ENCODE results near the gene INCA1. TPM values are rescaled to one million over a fixed set of nuclear protein-coding genes. Genes with fewer than 3 reads are reported as not detected.

Gene INCA1
- total and polyA plus RNA-seq, 4 donors: 0.28 to 0.75 (median 0.55) TPM

GRCh38 chr17:5042157-5043022, 45.1 kb upstream of the INCA1 start:
- H3K36me3 ChIP-seq (ENCODE audit: control insufficient read depth in 4 of 4, insufficient read depth in 3 of 4, low read depth in 1 of 4, low read length in 3 of 4): no peaks in the 10 kb centered on the region
- no peaks in the 10 kb centered on the region for H3K4me1 ChIP-seq (ENCODE audit: control insufficient read depth in 4 of 4, insufficient read depth in 4 of 4, low read length in 3 of 4)
- no peak overlapping the region for H3K27ac ChIP-seq (ENCODE audit: low read depth in 1 of 2, low read length in 2 of 2)
- DNase-seq (ENCODE audit: low spot score): no peak
- 79% methylated on average over 15 of the region's 15 CpGs for WGBS
- no peaks in the 10 kb centered on the region for H3K27me3 ChIP-seq (ENCODE audit: control insufficient read depth in 4 of 4, insufficient read depth in 4 of 4, low read length in 3 of 4)
- no peak overlapping the region for H3K9ac ChIP-seq (ENCODE audit: low read depth in 1 of 2, low read length in 2 of 2)
- no peak overlapping the region for H3K4me3 ChIP-seq (ENCODE audit: low read depth in 1 of 3, low read length in 3 of 3)
- no peaks in the 10 kb centered on the region for H3K9me3 ChIP-seq (ENCODE audit: control insufficient read depth in 4 of 4, low read length in 3 of 4)
- TF ChIP-seq REST (IDR thresholded peaks at IDR 0.05) (no peak), CTCF (IDR thresholded peaks at IDR 0.05; ENCODE audit: low read depth, low read length, missing input control) (no peak), RXRA (IDR thresholded peaks at IDR 0.05) (no peak), NR2F2 (IDR thresholded peaks at IDR 0.05) (no peak), SP1 (IDR thresholded peaks at IDR 0.05) (no peak), RAD21 (IDR thresholded peaks at IDR 0.05) (no peak), TAF1 (conservative IDR thresholded peaks at IDR 0.05) (no peak), ATF3 (IDR thresholded peaks at IDR 0.05) (no peak), EGR1 (IDR thresholded peaks at IDR 0.05; ENCODE audit: low read depth in 2 of 2) (no peak), JUND (IDR thresholded peaks at IDR 0.05) (no peak)

GRCh38 chr17:5035315-5035714, 38.0 kb upstream of the INCA1 start, which contains the start of gene SLC52A1:
Gene SLC52A1 (minus strand): TSS chr17:5035426. CDS start chr17:5034606, 820 bp downstream.
- H3K4me3 ChIP-seq (ENCODE audit: low read depth in 1 of 3, low read length in 3 of 3): peak within 1 kb of the TSS in 1 of 3 donors; percentile 17
- no peak within 1 kb of the TSS for H3K27ac ChIP-seq (ENCODE audit: low read depth in 1 of 2, low read length in 2 of 2)
- WGBS: 16% methylated on average over 24 of the region's 24 CpGs
- H3K9ac ChIP-seq (ENCODE audit: low read depth in 1 of 2, low read length in 2 of 2): no peak within 1 kb of the TSS
- H3K36me3 ChIP-seq (ENCODE audit: control insufficient read depth in 4 of 4, insufficient read depth in 3 of 4, low read depth in 1 of 4, low read length in 3 of 4): no peaks in the 10 kb centered on the region
- TF ChIP-seq EGR1 (IDR thresholded peaks at IDR 0.05; ENCODE audit: low read depth in 2 of 2) (no peak), RXRA (IDR thresholded peaks at IDR 0.05) (no peak), ZBTB33 (IDR thresholded peaks at IDR 0.05) (no peak), SP1 (IDR thresholded peaks at IDR 0.05) (no peak), ATF3 (IDR thresholded peaks at IDR 0.05) (no peak), FOXA1 (IDR thresholded peaks at IDR 0.05) (no peak), CTCF (IDR thresholded peaks at IDR 0.05; ENCODE audit: low read depth, low read length, missing input control) (no peak), NR2F2 (IDR thresholded peaks at IDR 0.05) (no peak), HNF4A (conservative IDR thresholded peaks at IDR 0.05) (no peak), YY1 (IDR thresholded peaks at IDR 0.05) (no peak), FOXA2 (IDR thresholded peaks at IDR 0.05) (no peak), JUND (IDR thresholded peaks at IDR 0.05) (no peak), TAF1 (conservative IDR thresholded peaks at IDR 0.05) (no peak)
- peaks cover 0 to 4% (median 0%) of the 10 kb centered on the region in 4 donors for H3K4me1 ChIP-seq (ENCODE audit: control insufficient read depth in 4 of 4, insufficient read depth in 4 of 4, low read length in 3 of 4)
- no peaks in the 10 kb centered on the region for H3K9me3 ChIP-seq (ENCODE audit: control insufficient read depth in 4 of 4, low read length in 3 of 4)
- no peaks in the 10 kb centered on the region for H3K27me3 ChIP-seq (ENCODE audit: control insufficient read depth in 4 of 4, insufficient read depth in 4 of 4, low read length in 3 of 4)
- no peak for DNase-seq (ENCODE audit: low spot score)
